HG03097 (cell line): Measurements from ENCODE around the gene PDCD6IP.

Experiments
- ATAC-seq: cut with Tn5 transposase; IDR thresholded peaks from one replicate; pipeline ENCODE4 v1.9.1; 2021; ENCODE audit not compliant: unreplicated experiment, low FRiP score

Gene PDCD6IP

GRCh38 chr3:33886015-33886414, 87.6 kb downstream of the PDCD6IP start:
- no peak for ATAC-seq

GRCh38 chr3:33887478-33887877, 89.0 kb downstream of the PDCD6IP start:
- no peak for ATAC-seq

- no peak for ATAC-seq
Observed at GRCh38 chr3:33889394-33890039, 91.1 kb downstream of the PDCD6IP start.

- ATAC-seq = no peak
Observed at GRCh38 chr3:33892655-33893054, 94.2 kb downstream of the PDCD6IP start.

GRCh38 chr3:33895658-33896057, 97.2 kb downstream of the PDCD6IP start:
- no peak for ATAC-seq

GRCh38 chr3:33897306-33897705, 98.9 kb downstream of the PDCD6IP start:
- ATAC-seq = no peak

- ATAC-seq = no peak
Observed at GRCh38 chr3:33898901-33899300, 100.5 kb downstream of the PDCD6IP start.

GRCh38 chr3:33900440-33900808, 102.0 kb downstream of the PDCD6IP start:
- ATAC-seq = no peak

GRCh38 chr3:33900809-33901505, 102.5 kb downstream of the PDCD6IP start:
- no peak for ATAC-seq

- no peak for ATAC-seq
Observed at GRCh38 chr3:33901862-33902563, 103.6 kb downstream of the PDCD6IP start.

GRCh38 chr3:33904730-33905129, 106.3 kb downstream of the PDCD6IP start:
- no peak for ATAC-seq

- ATAC-seq = no peak
Observed at GRCh38 chr3:33908250-33908851, 109.9 kb downstream of the PDCD6IP start.

- no peak for ATAC-seq
Observed at GRCh38 chr3:33909547-33909946, 111.1 kb downstream of the PDCD6IP start.

GRCh38 chr3:33910031-33910430, 111.6 kb downstream of the PDCD6IP start:
- ATAC-seq = no peak

- no peak for ATAC-seq
Observed at GRCh38 chr3:33911525-33912322, 113.3 kb downstream of the PDCD6IP start.

GRCh38 chr3:33914212-33914611, 115.8 kb downstream of the PDCD6IP start:
- ATAC-seq = no peak

- no peak for ATAC-seq
Observed at GRCh38 chr3:33914731-33915379, 116.4 kb downstream of the PDCD6IP start.

- ATAC-seq = peak; percentile 79
Observed at GRCh38 chr3:33915796-33916546, 117.5 kb downstream of the PDCD6IP start.

- no peak for ATAC-seq
Observed at GRCh38 chr3:33918126-33918756, 119.8 kb downstream of the PDCD6IP start.
